H1 (cell line): ENCODE results near the gene C20orf141. TPM values are rescaled to one million over a fixed set of nuclear protein-coding genes. Genes with fewer than 3 reads are reported as not detected.

ENCODE experiments used
- BACH1 ChIP-seq: IDR thresholded peaks from 2 replicates; pipeline ENCODE4 v1.6.1; 2012; ENCODE audit warnings: low read length, improper control_type of control experiment
- BRCA1 ChIP-seq: IDR thresholded peaks from 2 replicates; pipeline ENCODE4 v1.6.1; 2012; ENCODE audit warnings: low read depth, low read length, improper control_type of control experiment
- CHD1 ChIP-seq: IDR thresholded peaks from 2 replicates; pipeline ENCODE4 v1.6.1; 2012; ENCODE audit warnings: low read depth, low read length, improper control_type of control experiment
- FOSL1 ChIP-seq: IDR thresholded peaks from 2 replicates; pipeline ENCODE4 v1.6.1; 2011; ENCODE audit warnings: mild to moderate bottlenecking, low read depth, low read length, moderate library complexity; ENCODE audit not compliant: insufficient read depth
- SRF ChIP-seq: IDR thresholded peaks from 2 replicates; pipeline ENCODE4 v1.6.1; 2011; ENCODE audit warnings: mild to moderate bottlenecking, low read depth, low read length, moderate library complexity
- TAF7 ChIP-seq: optimal IDR thresholded peaks from 2 replicates; pipeline ENCODE3; 2011; ENCODE audit warnings: low read depth, mild to moderate bottlenecking, inconsistent platforms, low read length, moderate library complexity, borderline replicate concordance
- ZNF274 ChIP-seq: IDR thresholded peaks from 2 replicates; pipeline ENCODE4 v1.7.0; 2012; ENCODE audit warnings: low read length, borderline replicate concordance; ENCODE audit errors: extremely low read depth
- polyA plus RNA-seq, 7 experiments: library from polyadenylated mRNA; depleted of rRNA in 3 of 7; stranded (reverse) in 5 of 7; unstranded in 2 of 7; fragments of >200 nt in 5 of 7; fragments of 200-250 nt in 2 of 7; gene quantifications; 1 replicate in 5 of 7; 2 replicates in 1 of 7; 4 replicates in 1 of 7; pipeline versions ENCODE4 v1.2.1 to v1.2.3, GENCODE V29; 2011 to 2013; ENCODE audit warnings: missing spikeins in 2 of 7, mixed read lengths in 2 of 7
- total RNA-seq: library from RNA; stranded (reverse); fragmentation: NEBNext Ultra II Directional; extraction: Animal tissue kit (Norgen Biotek cat#: 25700); gene quantifications from 2 replicates; pipeline ENCODE4 v1.2.1, GENCODE V29; 2021
- TF ChIP-seq, protein P1 (sequence below): IDR thresholded peaks from 2 replicates; pipeline ENCODE4 v1.6.1; 2012; ENCODE audit warnings: low read length, inconsistent platforms
- TF ChIP-seq, protein P2 (sequence below): fragments of 300-600 bp; sonication (generic); IDR thresholded peaks from 2 replicates; pipeline ENCODE4 v1.7.1; 2012; ENCODE audit warnings: low read length, moderate library complexity, mild to moderate bottlenecking, inconsistent platforms; ENCODE audit not compliant: insufficient replicate concordance

C20orf141 gene
- total and polyA plus RNA-seq, 2 of the 8 experiments (the other 6 are each of a cell fraction or from before 2014, with no cell fraction given): not detected

DNA sequence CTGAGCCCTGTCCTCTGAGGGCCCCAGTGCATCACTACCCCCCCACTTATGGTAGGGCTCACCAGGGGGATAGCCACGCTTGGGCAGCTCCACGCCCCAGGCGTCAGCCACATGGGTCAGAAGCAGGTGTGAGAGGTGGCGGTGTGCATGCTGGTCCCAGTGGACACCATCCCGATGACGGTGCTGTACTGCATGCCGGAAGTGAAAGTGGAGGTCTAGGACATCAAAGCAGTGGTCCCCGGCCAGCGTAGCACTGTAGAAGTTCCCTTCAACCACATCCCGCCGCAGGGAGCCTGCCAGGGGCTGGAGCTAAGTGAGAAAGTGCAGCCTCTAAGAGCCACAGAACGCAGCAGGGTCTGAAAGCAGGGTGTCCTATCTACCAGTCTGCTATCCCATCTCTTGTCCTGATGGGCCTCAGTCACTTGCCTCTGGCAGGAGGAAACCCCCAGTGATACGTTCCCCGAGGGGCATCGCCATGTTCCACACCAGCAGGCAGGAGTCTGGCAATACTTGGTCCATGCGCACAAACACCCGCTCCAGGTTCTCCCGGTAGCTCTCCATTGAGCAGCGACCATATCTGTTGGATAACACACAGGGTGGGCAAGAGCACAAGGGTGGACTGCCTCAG is 23.5 kb downstream of the C20orf141 start (continued):
- no peak for TF ChIP-seq FOSL1
- no peak for TF ChIP-seq SRF
- no peak for TF ChIP-seq BRCA1
- TF ChIP-seq, protein P1, sequence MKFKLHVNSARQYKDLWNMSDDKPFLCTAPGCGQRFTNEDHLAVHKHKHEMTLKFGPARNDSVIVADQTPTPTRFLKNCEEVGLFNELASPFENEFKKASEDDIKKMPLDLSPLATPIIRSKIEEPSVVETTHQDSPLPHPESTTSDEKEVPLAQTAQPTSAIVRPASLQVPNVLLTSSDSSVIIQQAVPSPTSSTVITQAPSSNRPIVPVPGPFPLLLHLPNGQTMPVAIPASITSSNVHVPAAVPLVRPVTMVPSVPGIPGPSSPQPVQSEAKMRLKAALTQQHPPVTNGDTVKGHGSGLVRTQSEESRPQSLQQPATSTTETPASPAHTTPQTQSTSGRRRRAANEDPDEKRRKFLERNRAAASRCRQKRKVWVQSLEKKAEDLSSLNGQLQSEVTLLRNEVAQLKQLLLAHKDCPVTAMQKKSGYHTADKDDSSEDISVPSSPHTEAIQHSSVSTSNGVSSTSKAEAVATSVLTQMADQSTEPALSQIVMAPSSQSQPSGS: no peak
- no peak for TF ChIP-seq BACH1
- no peak for TF ChIP-seq TAF7
- no peak for TF ChIP-seq ZNF274
- TF ChIP-seq CHD1: no peak
- TF ChIP-seq, protein P2, sequence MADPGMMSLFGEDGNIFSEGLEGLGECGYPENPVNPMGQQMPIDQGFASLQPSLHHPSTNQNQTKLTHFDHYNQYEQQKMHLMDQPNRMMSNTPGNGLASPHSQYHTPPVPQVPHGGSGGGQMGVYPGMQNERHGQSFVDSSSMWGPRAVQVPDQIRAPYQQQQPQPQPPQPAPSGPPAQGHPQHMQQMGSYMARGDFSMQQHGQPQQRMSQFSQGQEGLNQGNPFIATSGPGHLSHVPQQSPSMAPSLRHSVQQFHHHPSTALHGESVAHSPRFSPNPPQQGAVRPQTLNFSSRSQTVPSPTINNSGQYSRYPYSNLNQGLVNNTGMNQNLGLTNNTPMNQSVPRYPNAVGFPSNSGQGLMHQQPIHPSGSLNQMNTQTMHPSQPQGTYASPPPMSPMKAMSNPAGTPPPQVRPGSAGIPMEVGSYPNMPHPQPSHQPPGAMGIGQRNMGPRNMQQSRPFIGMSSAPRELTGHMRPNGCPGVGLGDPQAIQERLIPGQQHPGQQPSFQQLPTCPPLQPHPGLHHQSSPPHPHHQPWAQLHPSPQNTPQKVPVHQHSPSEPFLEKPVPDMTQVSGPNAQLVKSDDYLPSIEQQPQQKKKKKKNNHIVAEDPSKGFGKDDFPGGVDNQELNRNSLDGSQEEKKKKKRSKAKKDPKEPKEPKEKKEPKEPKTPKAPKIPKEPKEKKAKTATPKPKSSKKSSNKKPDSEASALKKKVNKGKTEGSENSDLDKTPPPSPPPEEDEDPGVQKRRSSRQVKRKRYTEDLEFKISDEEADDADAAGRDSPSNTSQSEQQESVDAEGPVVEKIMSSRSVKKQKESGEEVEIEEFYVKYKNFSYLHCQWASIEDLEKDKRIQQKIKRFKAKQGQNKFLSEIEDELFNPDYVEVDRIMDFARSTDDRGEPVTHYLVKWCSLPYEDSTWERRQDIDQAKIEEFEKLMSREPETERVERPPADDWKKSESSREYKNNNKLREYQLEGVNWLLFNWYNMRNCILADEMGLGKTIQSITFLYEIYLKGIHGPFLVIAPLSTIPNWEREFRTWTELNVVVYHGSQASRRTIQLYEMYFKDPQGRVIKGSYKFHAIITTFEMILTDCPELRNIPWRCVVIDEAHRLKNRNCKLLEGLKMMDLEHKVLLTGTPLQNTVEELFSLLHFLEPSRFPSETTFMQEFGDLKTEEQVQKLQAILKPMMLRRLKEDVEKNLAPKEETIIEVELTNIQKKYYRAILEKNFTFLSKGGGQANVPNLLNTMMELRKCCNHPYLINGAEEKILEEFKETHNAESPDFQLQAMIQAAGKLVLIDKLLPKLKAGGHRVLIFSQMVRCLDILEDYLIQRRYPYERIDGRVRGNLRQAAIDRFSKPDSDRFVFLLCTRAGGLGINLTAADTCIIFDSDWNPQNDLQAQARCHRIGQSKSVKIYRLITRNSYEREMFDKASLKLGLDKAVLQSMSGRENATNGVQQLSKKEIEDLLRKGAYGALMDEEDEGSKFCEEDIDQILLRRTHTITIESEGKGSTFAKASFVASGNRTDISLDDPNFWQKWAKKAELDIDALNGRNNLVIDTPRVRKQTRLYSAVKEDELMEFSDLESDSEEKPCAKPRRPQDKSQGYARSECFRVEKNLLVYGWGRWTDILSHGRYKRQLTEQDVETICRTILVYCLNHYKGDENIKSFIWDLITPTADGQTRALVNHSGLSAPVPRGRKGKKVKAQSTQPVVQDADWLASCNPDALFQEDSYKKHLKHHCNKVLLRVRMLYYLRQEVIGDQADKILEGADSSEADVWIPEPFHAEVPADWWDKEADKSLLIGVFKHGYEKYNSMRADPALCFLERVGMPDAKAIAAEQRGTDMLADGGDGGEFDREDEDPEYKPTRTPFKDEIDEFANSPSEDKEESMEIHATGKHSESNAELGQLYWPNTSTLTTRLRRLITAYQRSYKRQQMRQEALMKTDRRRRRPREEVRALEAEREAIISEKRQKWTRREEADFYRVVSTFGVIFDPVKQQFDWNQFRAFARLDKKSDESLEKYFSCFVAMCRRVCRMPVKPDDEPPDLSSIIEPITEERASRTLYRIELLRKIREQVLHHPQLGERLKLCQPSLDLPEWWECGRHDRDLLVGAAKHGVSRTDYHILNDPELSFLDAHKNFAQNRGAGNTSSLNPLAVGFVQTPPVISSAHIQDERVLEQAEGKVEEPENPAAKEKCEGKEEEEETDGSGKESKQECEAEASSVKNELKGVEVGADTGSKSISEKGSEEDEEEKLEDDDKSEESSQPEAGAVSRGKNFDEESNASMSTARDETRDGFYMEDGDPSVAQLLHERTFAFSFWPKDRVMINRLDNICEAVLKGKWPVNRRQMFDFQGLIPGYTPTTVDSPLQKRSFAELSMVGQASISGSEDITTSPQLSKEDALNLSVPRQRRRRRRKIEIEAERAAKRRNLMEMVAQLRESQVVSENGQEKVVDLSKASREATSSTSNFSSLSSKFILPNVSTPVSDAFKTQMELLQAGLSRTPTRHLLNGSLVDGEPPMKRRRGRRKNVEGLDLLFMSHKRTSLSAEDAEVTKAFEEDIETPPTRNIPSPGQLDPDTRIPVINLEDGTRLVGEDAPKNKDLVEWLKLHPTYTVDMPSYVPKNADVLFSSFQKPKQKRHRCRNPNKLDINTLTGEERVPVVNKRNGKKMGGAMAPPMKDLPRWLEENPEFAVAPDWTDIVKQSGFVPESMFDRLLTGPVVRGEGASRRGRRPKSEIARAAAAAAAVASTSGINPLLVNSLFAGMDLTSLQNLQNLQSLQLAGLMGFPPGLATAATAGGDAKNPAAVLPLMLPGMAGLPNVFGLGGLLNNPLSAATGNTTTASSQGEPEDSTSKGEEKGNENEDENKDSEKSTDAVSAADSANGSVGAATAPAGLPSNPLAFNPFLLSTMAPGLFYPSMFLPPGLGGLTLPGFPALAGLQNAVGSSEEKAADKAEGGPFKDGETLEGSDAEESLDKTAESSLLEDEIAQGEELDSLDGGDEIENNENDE: no peak
